CD4-positive, alpha-beta T cell (primary cell): ENCODE results near the gene HS3ST5. TPM values are rescaled to one million over a fixed set of nuclear protein-coding genes. Genes with fewer than 3 reads are reported as not detected.

Experiments used
- ATAC-seq: fragments of 200-7000 bp; cut with Tn5 transposase; one replicate; pipeline ENCODE4 v1.10.0; 2022; ENCODE audit warnings: mild to moderate bottlenecking; ENCODE audit not compliant: poor library complexity
- CTCF ChIA-PET: fragments of 350-600 bp; sonication (Branson Sonifier 250); formaldehyde crosslinking; loops from one replicate; lab custom pipeline; 2021; ENCODE audit warnings: antibody characterized with exemption, inconsistent platforms; lab: Charles Lee
- POLR2A ChIA-PET: fragments of 350-600 bp; sonication (Branson Sonifier 250); formaldehyde crosslinking; loops from one replicate; lab custom pipeline; 2021; ENCODE audit warnings: antibody characterized with exemption, inconsistent platforms; lab: Charles Lee
- DNase-seq, 14 experiments: peaks; one replicate each; pipeline ENCODE4 v3.0.0-alpha.2; 2013 to 2020; ENCODE audit warnings: mixed read lengths in 2 of 14
- H3K27ac ChIP-seq, 2 donors: one replicate each; pipeline versions ENCODE4 v1.5.1 to v1.7.0; 2013; ENCODE audit warnings: low read length in 2 of 2, low read depth in 1 of 2, mild to moderate bottlenecking in 1 of 2
- H3K27me3 ChIP-seq, 2 experiments: 1 replicate in 1 of 2; 2 replicates in 1 of 2; pipeline versions ENCODE4 v1.6.1 to v1.7.0; 2013; ENCODE audit warnings: low read length in 2 of 2, control low read depth in 1 of 2, mild to moderate bottlenecking in 1 of 2, moderate library complexity in 1 of 2; ENCODE audit not compliant: insufficient read depth in 2 of 2, control insufficient read depth in 1 of 2
- H3K36me3 ChIP-seq: one replicate; pipeline ENCODE4 v1.6.1; 2013; ENCODE audit warnings: low read length, control low read depth; ENCODE audit not compliant: insufficient read depth
- H3K4me1 ChIP-seq: one replicate; pipeline ENCODE4 v1.6.1; 2013; ENCODE audit warnings: low read length, control low read depth; ENCODE audit not compliant: insufficient read depth
- H3K4me3 ChIP-seq: one replicate; pipeline ENCODE4 v1.5.1; 2013; ENCODE audit warnings: mild to moderate bottlenecking, low read length, moderate library complexity
- H3K9me3 ChIP-seq, 2 experiments: 1 replicate in 1 of 2; 2 replicates in 1 of 2; pipeline versions ENCODE4 v1.6.1 to v1.7.0; 2013; ENCODE audit warnings: low read length in 2 of 2, mild to moderate bottlenecking in 2 of 2, control low read depth in 1 of 2, moderate library complexity in 1 of 2; ENCODE audit not compliant: control insufficient read depth in 1 of 2, insufficient read depth in 1 of 2
- H3K27ac Mint-ChIP-seq: one replicate; pipeline ENCODE4 v1.8.0; 2020; ENCODE audit warnings: mixed read lengths
- H3K27me3 Mint-ChIP-seq: one replicate; pipeline ENCODE4 v1.8.0; 2021; ENCODE audit warnings: mixed read lengths
- H3K36me3 Mint-ChIP-seq: one replicate; pipeline ENCODE4 v1.8.0; 2021; ENCODE audit warnings: low read depth, mixed read lengths
- H3K4me1 Mint-ChIP-seq: one replicate; pipeline ENCODE4 v1.8.0; 2021; ENCODE audit warnings: low read depth, mixed read lengths
- H3K4me3 Mint-ChIP-seq: one replicate; pipeline ENCODE4 v1.8.0; 2020; ENCODE audit warnings: mild to moderate bottlenecking, mixed read lengths
- H3K9me3 Mint-ChIP-seq: one replicate; pipeline ENCODE4 v1.8.0; 2020; ENCODE audit warnings: mixed read lengths
- CTCF ChIP-seq: fragments of 200-600 bp; IDR thresholded peaks from one replicate; pipeline ENCODE4 v1.8.0; 2022; ENCODE audit warnings: antibody characterized with exemption, mild to moderate bottlenecking
- intact Hi-C, 2 experiments: fragments of 100-400 bp; cut with DNase I in 1 of 2; cut with micrococcal nuclease in 1 of 2; formaldehyde crosslinking; loops; one replicate each; pipeline versions ENCODE4 v1.15.1 to v1.9.0; 2023 to 2025; cut with DNase I, micrococcal nuclease
- total RNA-seq, 174 experiments: library from RNA in 2 of 174; stranded (reverse) in 2 of 174; gene quantifications; one replicate each; pipeline ENCODE4 v1.2.3 and lab custom pipeline; 2021 to 2026

The HS3ST5 gene
- total RNA-seq, 2 experiments from 2014 or later = not detected

- H3K9me3 ChIP-seq = no peaks in the 10 kb centered on the region
- H3K4me1 ChIP-seq = no peaks in the 10 kb centered on the region
- Mint-ChIP-seq H3K36me3 (no peaks in the 10 kb centered on the region), H3K9me3 (no peaks in the 10 kb centered on the region), H3K27ac (no peak overlapping the region), H3K4me3 (no peak overlapping the region), H3K27me3 (peaks cover 16% of the 10 kb centered on the region), H3K4me1 (no peaks in the 10 kb centered on the region)
- ChIA-PET POLR2A (no interaction called here), CTCF (no interaction called here)
- H3K36me3 ChIP-seq = no peaks in the 10 kb centered on the region
- no peaks in the 10 kb centered on the region for H3K27me3 ChIP-seq
- intact Hi-C loops = no loop called here
- DNase-seq = no peak
- ATAC-seq = no peak
- TF ChIP-seq CTCF = no peak
- H3K4me3 ChIP-seq = no peak overlapping the region
- no peak overlapping the region for H3K27ac ChIP-seq
These were observed 302.0 kb downstream of the HS3ST5 start for GRCh38 chr6:114040871-114041270.

- ChIA-PET CTCF (no interaction called here), POLR2A (no interaction called here)
- no peaks in the 10 kb centered on the region for H3K4me1 Mint-ChIP-seq
- intact Hi-C loops = no loop called here
- no peaks in the 10 kb centered on the region for H3K9me3 Mint-ChIP-seq
- H3K9me3 ChIP-seq = peaks cover 0 to 3% of the 10 kb centered on the region in 2 experiments
- H3K36me3 Mint-ChIP-seq = no peaks in the 10 kb centered on the region
- no peaks in the 10 kb centered on the region for H3K27me3 ChIP-seq
- DNase-seq = no peak
- no peak for ATAC-seq
- no peak overlapping the region for H3K4me3 ChIP-seq
- no peak overlapping the region for H3K27ac Mint-ChIP-seq
- H3K36me3 ChIP-seq = no peaks in the 10 kb centered on the region
- no peak overlapping the region for H3K4me3 Mint-ChIP-seq
- no peaks in the 10 kb centered on the region for H3K4me1 ChIP-seq
- TF ChIP-seq CTCF = no peak
- H3K27ac ChIP-seq = no peak overlapping the region
- peaks cover 13% of the 10 kb centered on the region for H3K27me3 Mint-ChIP-seq
These were observed 303.0 kb downstream of the HS3ST5 start for GRCh38 chr6:114039841-114040240.

DNA sequence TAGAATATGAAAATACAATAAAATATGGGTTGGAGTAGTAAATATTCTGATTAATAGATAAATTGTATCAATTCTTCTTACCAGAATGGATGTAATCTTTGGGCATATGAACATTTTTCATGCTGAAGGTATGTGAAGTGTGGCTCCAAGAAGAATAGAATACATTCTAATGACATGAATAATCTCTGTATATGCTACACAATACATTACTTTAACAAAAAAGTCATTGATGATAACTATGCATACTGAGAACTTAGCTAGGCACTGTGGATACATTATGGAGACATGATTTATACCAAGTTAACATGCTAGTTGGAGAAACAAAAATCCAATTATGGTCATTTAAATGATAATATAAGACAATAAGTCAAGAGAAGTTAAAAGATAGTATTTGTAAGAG lies 309.2 kb downstream of the HS3ST5 start:
- no peak overlapping the region for H3K27ac Mint-ChIP-seq
- H3K9me3 ChIP-seq = peaks cover 0 to 3% of the 10 kb centered on the region in 2 experiments
- DNase-seq = no peak
- no peak overlapping the region for H3K27ac ChIP-seq
- CTCF ChIA-PET = no interaction called here
- ATAC-seq = no peak
- no peaks in the 10 kb centered on the region for H3K4me1 Mint-ChIP-seq
- no peak overlapping the region for H3K4me3 Mint-ChIP-seq
- POLR2A ChIA-PET = no interaction called here
- TF ChIP-seq CTCF = no peak
- no peaks in the 10 kb centered on the region for H3K27me3 ChIP-seq
- no peaks in the 10 kb centered on the region for H3K9me3 Mint-ChIP-seq
- intact Hi-C loops = no loop called here
- peaks cover 19% of the 10 kb centered on the region for H3K27me3 Mint-ChIP-seq
- no peaks in the 10 kb centered on the region for H3K36me3 ChIP-seq
- H3K4me3 ChIP-seq = no peak overlapping the region
- H3K4me1 ChIP-seq = no peaks in the 10 kb centered on the region
- no peaks in the 10 kb centered on the region for H3K36me3 Mint-ChIP-seq
